ENCODE results near the gene RNASE8. TPM values are rescaled to one million over a fixed set of nuclear protein-coding genes. Genes with fewer than 3 reads are reported as not detected.
"Not testable (repeated sequence)": the region's sequence is repeated elsewhere in the genome, so short reads cannot be mapped to it uniquely, and the experiment has no call there.

The RNASE8 gene, protein sequence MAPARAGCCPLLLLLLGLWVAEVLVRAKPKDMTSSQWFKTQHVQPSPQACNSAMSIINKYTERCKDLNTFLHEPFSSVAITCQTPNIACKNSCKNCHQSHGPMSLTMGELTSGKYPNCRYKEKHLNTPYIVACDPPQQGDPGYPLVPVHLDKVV
- total RNA-seq (not detected), polyA plus RNA-seq (not detected)
- long read RNA-seq, donor 1: 0 reads
- long read RNA-seq, donor 2: 0 reads
- long read RNA-seq, donor 3: 0 reads
- long read RNA-seq, donor 4: 0 reads
- long read RNA-seq, donor 5: 0 reads
- long read RNA-seq, donor 6: 0 reads
- long read RNA-seq, donor 7: 0 reads
- long read RNA-seq, donor 8: 0 reads
- long read RNA-seq, donor 9: 0 reads
- long read RNA-seq, donor 10: 0 reads

DNA sequence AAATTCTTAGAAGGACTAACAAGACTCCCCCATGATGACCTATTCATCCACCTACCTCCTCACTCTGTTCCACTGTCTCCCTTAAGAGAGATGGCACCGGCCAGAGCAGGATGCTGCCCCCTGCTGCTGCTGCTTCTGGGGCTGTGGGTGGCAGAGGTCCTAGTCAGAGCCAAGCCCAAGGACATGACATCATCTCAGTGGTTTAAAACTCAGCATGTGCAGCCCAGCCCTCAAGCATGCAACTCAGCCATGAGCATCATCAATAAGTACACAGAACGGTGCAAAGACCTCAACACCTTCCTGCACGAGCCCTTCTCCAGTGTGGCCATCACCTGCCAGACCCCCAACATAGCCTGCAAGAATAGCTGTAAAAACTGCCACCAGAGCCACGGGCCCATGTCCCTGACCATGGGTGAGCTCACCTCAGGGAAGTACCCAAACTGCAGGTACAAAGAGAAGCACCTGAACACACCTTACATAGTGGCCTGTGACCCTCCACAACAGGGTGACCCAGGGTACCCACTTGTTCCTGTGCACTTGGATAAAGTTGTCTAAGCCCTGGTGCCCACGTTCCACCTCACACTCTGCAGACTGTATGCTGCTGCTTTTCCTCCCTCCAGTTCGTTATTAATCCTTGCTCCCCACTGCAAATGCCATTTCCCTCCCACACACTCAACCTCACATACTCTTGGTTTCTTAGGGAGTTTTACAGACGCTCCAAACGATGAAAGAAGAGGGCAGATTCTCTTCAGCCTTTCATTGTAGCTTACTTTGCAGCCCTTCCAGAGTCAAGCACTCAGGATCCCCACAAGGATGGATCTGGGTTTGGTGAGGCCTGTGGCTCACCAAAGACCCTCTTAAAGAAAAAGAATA lies at the start of gene RNASE8:
Gene RNASE8, plus strand, starts transcription at position 20 of the 873 bp plus-strand sequence. Its CDS starts 71 bp downstream, at position 91.
- no peaks in the 10 kb centered on the region for H3K27me3 ChIP-seq
- intact Hi-C loops (cut with DNase I; ENCODE audit: low total_unique reads): no loop called here
- no peak for TF ChIP-seq POLR2A (IDR thresholded peaks at IDR 0.05)
- TF ChIP-seq POLR2AphosphoS5 (IDR thresholded peaks at IDR 0.05): no peak
- TF ChIP-seq EP300 (IDR thresholded peaks at IDR 0.05): no peak
- TF ChIP-seq CTCF (IDR thresholded peaks at IDR 0.05): no peak
- no peak for DNase-seq
- H3K27ac ChIP-seq: no peak within 1 kb of the TSS
- H3K4me1 ChIP-seq: peaks cover 3 to 39% (median 20%) of the 10 kb centered on the region in 4 donors
- no peaks in the 10 kb centered on the region for H3K9me3 ChIP-seq
- H3K4me3 ChIP-seq: no peak within 1 kb of the TSS
- WGBS, 5 donors: 71 to 83% (median 79%) methylated on average over 6 to 8 of the region's 8 CpGs
- H3K36me3 ChIP-seq: no peaks in the 10 kb centered on the region

GRCh38 chr14:21009721-21010120 lies 47.9 kb upstream of the RNASE8 start:
- not testable (repeated sequence) for H3K27ac ChIP-seq, DNase-seq, H3K27me3 ChIP-seq, H3K4me1 ChIP-seq, H3K36me3 ChIP-seq, H3K4me3 ChIP-seq, H3K9me3 ChIP-seq
- intact Hi-C loops (cut with DNase I; ENCODE audit: low total_unique reads): loop anchor here (10.0 kb wide), 1 partner anchor 75 kb away; no protein-coding TSS in a partner anchor
- 58 to 73% (median 66%) methylated on average over 3 of the region's 3 CpGs for WGBS, 5 donors

- intact Hi-C loops (cut with DNase I; ENCODE audit: low total_unique reads): loop anchor here (10.0 kb wide), 1 partner anchor 74 kb away; no protein-coding TSS in a partner anchor
- Histone ChIP-seq H3K36me3 (no peaks in the 10 kb centered on the region), H3K4me1 (peaks cover 0 to 11% (median 3%) of the 10 kb centered on the region in 4 donors), H3K27me3 (no peaks in the 10 kb centered on the region), H3K4me3 (no peak overlapping the region), H3K9me3 (no peaks in the 10 kb centered on the region), H3K27ac (no peak overlapping the region)
- no peak for TF ChIP-seq POLR2AphosphoS5 (IDR thresholded peaks at IDR 0.05)
- TF ChIP-seq CTCF (IDR thresholded peaks at IDR 0.05): no peak
- DNase-seq: no peak
- WGBS, 5 donors: 43 to 74% (median 70%) methylated on average over 1 of the region's 1 CpG
Observed at GRCh38 chr14:21011136-21011535, 46.5 kb upstream of the RNASE8 start.

DNA sequence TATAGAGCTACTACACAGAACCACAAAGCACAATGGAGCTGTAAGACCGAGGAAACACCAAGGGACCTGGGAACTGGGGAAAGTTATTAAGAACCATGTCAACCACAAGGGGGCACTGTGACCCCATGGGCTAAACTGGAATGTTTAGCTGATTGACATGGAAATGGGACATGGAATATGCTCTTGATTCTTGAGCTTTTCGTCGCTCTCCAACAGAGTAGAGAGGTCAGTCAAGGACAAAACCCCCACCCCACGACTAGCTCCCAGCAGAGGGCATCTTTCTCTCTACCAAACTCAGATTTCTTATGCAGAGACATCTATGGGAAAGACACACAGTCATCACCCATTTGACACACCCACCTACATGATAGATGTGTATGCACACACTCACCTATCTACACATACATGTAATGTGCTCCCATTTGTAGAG lies 42.8 kb upstream of the RNASE8 start:
- intact Hi-C loops (cut with DNase I; ENCODE audit: low total_unique reads): loop anchor here (10.0 kb wide), 1 partner anchor 70 kb away; no protein-coding TSS in a partner anchor
- Histone ChIP-seq H3K27ac (no peak overlapping the region), H3K27me3 (no peaks in the 10 kb centered on the region), H3K4me3 (no peak overlapping the region), H3K4me1 (peaks cover 0 to 11% (median 3%) of the 10 kb centered on the region in 4 donors), H3K36me3 (peaks cover 16 to 33% (median 32%) of the 10 kb centered on the region in 4 donors), H3K9me3 (no peaks in the 10 kb centered on the region)
- peak; percentile 86 to 95 for DNase-seq
- WGBS, 5 donors: 0 to 2% (median 0%) methylated on average over 4 of the region's 4 CpGs
- TF ChIP-seq POLR2A (IDR thresholded peaks at IDR 0.05) (no peak), EP300 (IDR thresholded peaks at IDR 0.05) (no peak), POLR2AphosphoS5 (IDR thresholded peaks at IDR 0.05) (peak; percentile 14 to 73 (median 15)), CTCF (IDR thresholded peaks at IDR 0.05) (peak in 6 of 7 experiments; percentile 46 to 94 (median 86))

All from stomach (tissue), 19 donors.